ENCODE results near the gene ANKRD34C. TPM values are rescaled to one million over a fixed set of nuclear protein-coding genes. Genes with fewer than 3 reads are reported as not detected.

ANKRD34C gene
- total RNA-seq (not detected), polyA plus RNA-seq (ENCODE audit: insufficient read length in 6 of 6) (under 1 TPM in 1 of 6 donors, not detected in 5; 0.03 TPM)
- long read RNA-seq, donor 1: 0 reads
- long read RNA-seq, donor 2: 0 reads
- long read RNA-seq, donor 3: 0 reads
- long read RNA-seq, donor 4: 0 reads
- long read RNA-seq, donor 5: 0 reads
- long read RNA-seq, donor 6: 0 reads
- long read RNA-seq, donor 7: 0 reads
- long read RNA-seq, donor 8: 0 reads
- long read RNA-seq, donor 9: 0 reads
- long read RNA-seq, donor 10: 0 reads
- long read RNA-seq, donor 11: 0 reads
- long read RNA-seq, donor 12: 0 reads

DNA sequence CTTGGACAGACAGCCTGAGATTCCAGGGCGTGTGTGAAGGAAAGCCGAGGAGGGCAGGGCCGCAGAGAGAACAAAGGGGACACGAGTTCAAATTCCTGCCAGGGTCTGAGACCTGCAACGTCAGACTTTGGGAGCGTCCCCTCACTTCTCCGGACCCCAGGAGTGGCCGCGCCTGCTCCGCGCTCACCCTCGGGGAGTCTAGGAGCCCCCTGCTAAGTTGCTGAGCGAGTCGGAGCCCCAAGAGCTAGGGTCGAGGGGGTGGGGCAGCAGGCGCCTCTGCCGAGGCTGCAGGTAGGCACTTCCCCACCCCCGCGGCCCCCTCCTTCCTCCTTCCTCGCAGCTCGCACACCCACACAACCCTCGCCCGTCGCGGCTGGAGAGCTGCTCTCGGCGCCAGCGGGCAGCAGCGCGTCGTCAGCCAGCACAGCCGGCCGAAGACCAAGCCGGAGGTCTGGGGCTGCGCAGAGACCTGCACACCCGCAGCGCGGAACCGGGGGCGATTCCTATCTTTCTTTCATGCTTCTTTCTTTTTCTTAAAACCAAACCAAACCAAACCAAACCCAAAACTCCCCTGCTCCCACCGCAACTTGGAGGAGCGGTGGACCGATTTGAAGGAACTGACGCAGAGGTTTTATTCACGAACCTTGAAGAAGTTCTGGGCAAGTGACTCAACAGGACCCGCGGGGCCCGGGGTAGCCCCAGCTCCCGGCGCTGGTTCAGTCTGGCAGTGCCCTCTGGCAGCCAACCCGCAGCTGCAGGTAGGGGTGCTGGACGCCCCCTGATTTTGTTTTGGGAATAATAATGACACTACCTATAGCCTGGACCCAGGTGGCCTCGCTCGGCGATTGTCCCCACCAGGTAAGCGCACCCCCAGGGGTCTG lies at the start of gene ANKRD34C:
ANKRD34C (plus strand) TSS at position 352 of the 881 bp plus-strand sequence. CDS start 10,563 bp downstream, outside the sequence.
- H3K4me3 ChIP-seq: no peak within 1 kb of the TSS
- no peak within 1 kb of the TSS for H3K27ac ChIP-seq
- peaks cover 26 to 76% of the 10 kb centered on the region in 2 donors for H3K27me3 ChIP-seq
- no peaks in the 10 kb centered on the region for H3K9me3 ChIP-seq
- ATAC-seq: no peak
- peak in 1 of 4 donors; percentile 76 for DNase-seq
- no peaks in the 10 kb centered on the region for H3K4me1 ChIP-seq
- TF ChIP-seq, protein P1, sequence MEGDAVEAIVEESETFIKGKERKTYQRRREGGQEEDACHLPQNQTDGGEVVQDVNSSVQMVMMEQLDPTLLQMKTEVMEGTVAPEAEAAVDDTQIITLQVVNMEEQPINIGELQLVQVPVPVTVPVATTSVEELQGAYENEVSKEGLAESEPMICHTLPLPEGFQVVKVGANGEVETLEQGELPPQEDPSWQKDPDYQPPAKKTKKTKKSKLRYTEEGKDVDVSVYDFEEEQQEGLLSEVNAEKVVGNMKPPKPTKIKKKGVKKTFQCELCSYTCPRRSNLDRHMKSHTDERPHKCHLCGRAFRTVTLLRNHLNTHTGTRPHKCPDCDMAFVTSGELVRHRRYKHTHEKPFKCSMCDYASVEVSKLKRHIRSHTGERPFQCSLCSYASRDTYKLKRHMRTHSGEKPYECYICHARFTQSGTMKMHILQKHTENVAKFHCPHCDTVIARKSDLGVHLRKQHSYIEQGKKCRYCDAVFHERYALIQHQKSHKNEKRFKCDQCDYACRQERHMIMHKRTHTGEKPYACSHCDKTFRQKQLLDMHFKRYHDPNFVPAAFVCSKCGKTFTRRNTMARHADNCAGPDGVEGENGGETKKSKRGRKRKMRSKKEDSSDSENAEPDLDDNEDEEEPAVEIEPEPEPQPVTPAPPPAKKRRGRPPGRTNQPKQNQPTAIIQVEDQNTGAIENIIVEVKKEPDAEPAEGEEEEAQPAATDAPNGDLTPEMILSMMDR (IDR thresholded peaks at IDR 0.05): no peak
- no peaks in the 10 kb centered on the region for H3K36me3 ChIP-seq
- intact Hi-C loops (cut with DNase I): no loop called here

DNA sequence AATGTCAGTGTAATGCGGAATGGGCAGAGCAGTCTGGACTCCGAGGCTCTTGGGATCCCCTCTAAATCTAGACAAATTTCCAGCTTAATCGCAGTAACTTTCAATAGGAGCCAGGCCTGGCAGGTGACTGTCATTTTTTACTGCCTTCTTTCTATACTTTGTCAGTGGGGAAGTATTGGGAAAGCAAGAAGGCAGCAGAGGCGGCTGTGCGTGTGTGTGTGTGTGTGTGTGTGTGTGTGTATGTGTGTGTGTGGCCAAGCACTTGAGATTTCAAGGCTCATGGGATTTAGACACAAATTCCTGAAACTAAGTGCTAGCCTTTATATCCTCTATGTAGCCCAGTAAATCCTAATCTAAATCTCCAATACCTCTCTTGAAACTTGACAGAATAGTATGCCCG lies 49.3 kb upstream of the ANKRD34C start:
- H3K36me3 ChIP-seq: no peaks in the 10 kb centered on the region
- ATAC-seq: no peak
- no peaks in the 10 kb centered on the region for H3K4me1 ChIP-seq
- peaks cover 0 to 7% of the 10 kb centered on the region in 2 donors for H3K27me3 ChIP-seq
- intact Hi-C loops (cut with DNase I): no loop called here
- no peak overlapping the region for H3K27ac ChIP-seq
- TF ChIP-seq, protein P1 (IDR thresholded peaks at IDR 0.05): no peak
- no peak for DNase-seq
- peaks cover 0 to 13% of the 10 kb centered on the region in 2 donors for H3K9me3 ChIP-seq
- H3K4me3 ChIP-seq: no peak overlapping the region

DNA sequence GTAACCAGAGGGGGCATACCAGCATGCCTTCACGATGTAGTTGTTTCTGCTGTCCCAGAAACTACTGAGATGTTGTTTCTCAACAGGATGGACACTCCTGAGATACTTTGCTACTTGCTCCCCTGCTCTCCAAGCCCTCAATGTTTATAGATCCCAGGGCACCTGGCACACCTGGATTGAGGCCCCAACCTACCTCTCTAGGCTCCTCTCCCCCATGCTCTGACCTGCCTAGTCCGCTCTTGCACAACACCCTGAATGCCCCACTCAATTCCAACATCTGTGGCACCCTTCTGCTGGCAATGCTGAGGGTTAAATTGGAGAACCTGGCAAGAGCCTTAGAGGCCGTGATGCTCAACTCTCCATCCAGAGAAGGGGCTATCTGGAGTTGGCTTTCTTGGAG lies 42.5 kb upstream of the ANKRD34C start:
- H3K27me3 ChIP-seq: peaks cover 0 to 14% of the 10 kb centered on the region in 2 donors
- H3K4me1 ChIP-seq: no peaks in the 10 kb centered on the region
- TF ChIP-seq, protein P1 (IDR thresholded peaks at IDR 0.05): no peak
- no peak for ATAC-seq
- H3K36me3 ChIP-seq: no peaks in the 10 kb centered on the region
- no peaks in the 10 kb centered on the region for H3K9me3 ChIP-seq
- intact Hi-C loops (cut with DNase I): no loop called here
- no peak for DNase-seq
- no peak overlapping the region for H3K27ac ChIP-seq
- H3K4me3 ChIP-seq: no peak overlapping the region

DNA sequence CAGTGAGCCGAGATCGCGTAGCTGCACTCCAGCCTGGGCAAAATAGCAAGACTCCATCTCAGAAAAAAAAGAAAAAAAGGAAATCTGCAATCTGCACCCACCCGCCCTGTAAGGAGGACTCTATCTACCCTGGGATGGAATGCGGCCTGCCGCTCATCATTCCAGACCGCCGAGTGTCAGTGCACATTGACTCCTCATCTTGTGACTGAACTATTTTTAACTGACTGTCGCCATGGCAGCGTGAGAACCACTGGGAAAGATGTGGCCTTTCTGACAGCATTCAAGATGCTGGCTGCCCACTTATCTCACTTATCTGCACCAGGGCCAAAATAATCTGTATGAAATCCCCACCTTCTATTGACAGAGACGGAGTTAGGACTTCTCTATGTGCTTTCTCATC lies 38.8 kb upstream of the ANKRD34C start:
- H3K36me3 ChIP-seq: no peaks in the 10 kb centered on the region
- no peak overlapping the region for H3K4me3 ChIP-seq
- H3K4me1 ChIP-seq: no peaks in the 10 kb centered on the region
- ATAC-seq: no peak
- no peak overlapping the region for H3K27ac ChIP-seq
- intact Hi-C loops (cut with DNase I): no loop called here
- peaks cover 0 to 7% of the 10 kb centered on the region in 2 donors for H3K27me3 ChIP-seq
- DNase-seq: no peak
- H3K9me3 ChIP-seq: no peaks in the 10 kb centered on the region
- TF ChIP-seq, protein P1 (IDR thresholded peaks at IDR 0.05): no peak

DNA sequence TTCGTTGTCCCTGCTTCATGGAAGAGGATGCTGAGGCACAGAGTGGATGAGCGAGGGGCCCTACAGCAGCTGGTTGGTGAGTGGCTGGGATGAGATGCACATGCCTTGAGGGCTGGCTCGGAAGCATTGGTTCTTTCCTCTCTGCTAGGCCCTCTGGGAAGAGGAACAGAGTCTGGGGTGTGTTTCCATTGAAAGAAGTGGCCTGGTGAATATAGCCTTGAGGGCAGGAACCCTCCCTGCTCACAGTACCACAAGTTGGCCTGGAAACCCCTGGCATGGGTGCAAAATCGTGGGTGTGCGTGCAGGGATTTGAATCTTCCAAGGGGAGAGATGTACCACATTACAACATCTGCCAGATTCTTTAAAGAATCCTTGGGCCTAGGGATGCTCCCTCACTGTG lies 37.6 kb upstream of the ANKRD34C start:
- H3K36me3 ChIP-seq: no peaks in the 10 kb centered on the region
- H3K27ac ChIP-seq: no peak overlapping the region
- peaks cover 0 to 5% of the 10 kb centered on the region in 2 donors for H3K27me3 ChIP-seq
- H3K4me3 ChIP-seq: no peak overlapping the region
- intact Hi-C loops (cut with DNase I): no loop called here
- ATAC-seq (no peak), DNase-seq (no peak)
- TF ChIP-seq, protein P1 (IDR thresholded peaks at IDR 0.05): no peak
- H3K9me3 ChIP-seq: no peaks in the 10 kb centered on the region
- no peaks in the 10 kb centered on the region for H3K4me1 ChIP-seq

All from left lung (tissue), 14 donors.